Pancreas (tissue), 10 donors: ENCODE results near the gene RHBDF1. TPM values are rescaled to one million over a fixed set of nuclear protein-coding genes. Genes with fewer than 3 reads are reported as not detected.

ENCODE experiments used
- ATAC-seq, 4 donors: fragments of 200-7000 bp; cut with Tn5 transposase; one replicate each; pipeline versions ENCODE4 v1.8.0 to v1.9.1; 2020; ENCODE audit warnings: mild to moderate bottlenecking in 4 of 4, moderate library complexity in 4 of 4
- DNase-seq, 6 donors: peaks; one replicate each; pipeline ENCODE4 v3.0.0-alpha.2; 2020
- FAIRE-seq: peaks from 2 replicates; lab custom pipeline; 2012; peaks lifted over from hg19 to GRCh38; lab: Jason Lieb, UNC
- H3K27ac ChIP-seq, 4 donors: fragments of 200-600 bp; sonication (generic); 1 replicate in 3 of 4; 2 replicates in 1 of 4; pipeline versions ENCODE4 v1.5.0 to v1.8.0; 2020
- H3K27me3 ChIP-seq, 4 donors: fragments of 200-600 bp; one replicate each; pipeline ENCODE4 v1.8.0; 2021
- H3K36me3 ChIP-seq, 3 donors: fragments of 200-600 bp; sonication (generic) in 1 of 3; one replicate each; pipeline versions ENCODE4 v1.5.0 to v1.8.0; 2020 to 2021
- H3K4me1 ChIP-seq, 3 donors: fragments of 200-600 bp; one replicate each; pipeline ENCODE4 v1.8.0; 2021
- H3K4me3 ChIP-seq, 4 donors: fragments of 200-600 bp; sonication (generic) in 2 of 4; one replicate each; pipeline versions ENCODE4 v1.5.0 to v1.8.0; 2020 to 2021
- H3K9me3 ChIP-seq, 4 donors: fragments of 200-600 bp; one replicate each; pipeline ENCODE4 v1.8.0; 2021
- CTCF ChIP-seq, 4 donors: fragments of 200-600 bp; sonication (generic) in 3 of 4; IDR thresholded peaks; one replicate each; pipeline versions ENCODE4 v1.5.0 to v1.8.0; 2021; ENCODE audit warnings: antibody characterized with exemption in 4 of 4
- WGBS, 2 donors: extraction: QIAGEN DNeasy Blood & Tissue Kit; methylation state at CpG; one replicate each; pipeline ENCODE4 v1.1.7; 2013; 5-methylcytosine and 5-hydroxymethylcytosine counted together
- intact Hi-C, 3 donors: fragments of 100-400 bp; cut with DNase I; formaldehyde crosslinking; loops; one replicate each; pipeline versions ENCODE4 v1.11.1 to v1.14.2; 2022
- polyA plus RNA-seq, 2 donors: library from polyadenylated mRNA; stranded (reverse); fragments of 200-250 nt; gene quantifications; one replicate each; pipeline ENCODE4 v1.2.3, GENCODE V29; 2013
- total RNA-seq, 6 donors: library from RNA; stranded (reverse); fragmentation: NEBNext Ultra II Directional in 4 of 6; extraction: Animal tissue kit (Norgen Biotek cat#: 25700) in 4 of 6; gene quantifications; one replicate each; pipeline versions ENCODE4 v1.2.1 to v1.2.4, GENCODE V29; 2021 to 2023
- donor health status: healthy with polysubstance abuse.
- donor health status: DM: no; HTN: no; CAD: no; lungs with moderate emphysema.
- donor health status: DM: no; HTN: no; CAD: no.
- donor health status: control.
- donor health status: control.
- donor health status: Bipolar disorder and iron deficiency.
- donor health status: DM: yes; HTN: yes; CAD: no.
- donor health status: DM: no; HTN: no; CAD: no.
- donor health status: DM: no; HTN: no; CAD: no.
- donor health status: DM: yes; HTN: yes; CAD: no.

RHBDF1 gene
- total and polyA plus RNA-seq, 8 donors: 7.3 to 56.3 (median 12.4) TPM

- no peaks in the 10 kb centered on the region for H3K27me3 ChIP-seq
- peaks cover 12 to 17% (median 15%) of the 10 kb centered on the region in 3 donors for H3K4me1 ChIP-seq
- no peak for TF ChIP-seq CTCF (IDR thresholded peaks at IDR 0.05)
- intact Hi-C loops: no loop called here
- H3K27ac ChIP-seq: no peak overlapping the region
- ATAC-seq (no peak), FAIRE-seq (no peak), DNase-seq (peak in 1 of 6 donors; percentile 69)
- H3K36me3 ChIP-seq: no peaks in the 10 kb centered on the region
- H3K9me3 ChIP-seq: no peaks in the 10 kb centered on the region
- H3K4me3 ChIP-seq: peak overlapping the region in 2 of 4 donors; percentile 83 to 90
- WGBS, 2 donors: 78 to 80% methylated on average over 32 of the region's 32 CpGs
Measured at GRCh38 chr16:79151-80054, 7.0 kb upstream of the RHBDF1 start.

GRCh38 chr16:78444-79150 lies 6.2 kb upstream of the RHBDF1 start:
- DNase-seq (peak in 1 of 6 donors; percentile 67), ATAC-seq (peak; percentile 3 to 36 (median 16)), FAIRE-seq (no peak)
- 4 to 6% methylated on average over 36 of the region's 36 CpGs for WGBS, 2 donors
- peaks cover 12 to 17% (median 15%) of the 10 kb centered on the region in 3 donors for H3K4me1 ChIP-seq
- peak overlapping the region; percentile 69 to 90 (median 86) for H3K4me3 ChIP-seq
- no peaks in the 10 kb centered on the region for H3K36me3 ChIP-seq
- H3K27me3 ChIP-seq: no peaks in the 10 kb centered on the region
- no peaks in the 10 kb centered on the region for H3K9me3 ChIP-seq
- intact Hi-C loops: no loop called here
- H3K27ac ChIP-seq: peak overlapping the region; percentile 22 to 81 (median 78)
- no peak for TF ChIP-seq CTCF (IDR thresholded peaks at IDR 0.05)

GRCh38 chr16:77807-78443 lies 5.5 kb upstream of the RHBDF1 start, which contains the start of gene MPG:
TSS of gene MPG (plus strand) at chr16:78225. CDS start at chr16:78310, 85 bp downstream.
- Histone ChIP-seq H3K9me3 (no peaks in the 10 kb centered on the region), H3K27me3 (no peaks in the 10 kb centered on the region), H3K4me3 (peak within 1 kb of the TSS; percentile 69 to 90 (median 86)), H3K4me1 (peaks cover 12 to 18% (median 18%) of the 10 kb centered on the region in 3 donors), H3K36me3 (no peaks in the 10 kb centered on the region), H3K27ac (peak within 1 kb of the TSS; percentile 22 to 81 (median 78))
- DNase-seq (peak; percentile 79 to 95 (median 86)), ATAC-seq (peak; percentile 80 to 89 (median 86)), FAIRE-seq (no peak)
- intact Hi-C loops: no loop called here
- 0 to 1% methylated on average over 54 to 83 of the region's 83 CpGs for WGBS, 2 donors
- TF ChIP-seq CTCF (IDR thresholded peaks at IDR 0.05): no peak

- Histone ChIP-seq H3K36me3 (no peaks in the 10 kb centered on the region), H3K9me3 (no peaks in the 10 kb centered on the region), H3K4me1 (peaks cover 12 to 22% (median 21%) of the 10 kb centered on the region in 3 donors), H3K4me3 (peak overlapping the region; percentile 69 to 90 (median 86)), H3K27ac (peak overlapping the region; percentile 22 to 81 (median 78)), H3K27me3 (no peaks in the 10 kb centered on the region)
- peak; percentile 15 to 51 (median 30) for ATAC-seq
- no peak for TF ChIP-seq CTCF (IDR thresholded peaks at IDR 0.05)
- DNase-seq: peak in 4 of 6 donors; percentile 32 to 72 (median 58)
- no peak for FAIRE-seq
- 44 to 50% methylated on average over 31 of the region's 31 CpGs for WGBS, 2 donors
- intact Hi-C loops: no loop called here
Measured at GRCh38 chr16:77273-77806, 4.9 kb upstream of the RHBDF1 start.
